H1 (cell line): ENCODE data around the gene TTBK1. TPM values are rescaled to one million over a fixed set of nuclear protein-coding genes. Genes with fewer than 3 reads are reported as not detected.

ENCODE experiments used
- CTCF ChIA-PET: fragments of 300-600 bp; sonication (Branson Sonifier 250); formaldehyde crosslinking; loops from one replicate; lab custom pipeline; 2021; ENCODE audit not compliant: partially characterized antibody; lab: Charles Lee
- POLR2A ChIA-PET: fragments of 300-600 bp; sonication (Branson Sonifier 250); formaldehyde crosslinking; loops from one replicate; lab custom pipeline; 2021; ENCODE audit warnings: inconsistent platforms; ENCODE audit not compliant: partially characterized antibody; lab: Charles Lee
- DNase-seq, 2 experiments: peaks; one replicate each; pipeline versions ENCODE4 v3.0.0 to v3.0.0-alpha.2; 2010 to 2022; ENCODE audit warnings: low spot score in 2 of 2, low read depth in 1 of 2, mixed read lengths in 1 of 2
- FAIRE-seq: peaks from 2 replicates; lab custom pipeline; 2011; peaks lifted over from hg19 to GRCh38; lab: Jason Lieb, UNC
- H2AFZ ChIP-seq: 2 replicates; pipeline ENCODE4 v1.8.1; 2012; ENCODE audit warnings: low read length, inconsistent platforms
- H2AK5ac ChIP-seq: 2 replicates; pipeline ENCODE4 v1.6.1; 2013; ENCODE audit warnings: low read depth, low read length
- H2BK120ac ChIP-seq: replicated peaks from 2 replicates; pipeline ENCODE3; 2013; ENCODE audit warnings: low read depth, low read length, inconsistent platforms
- H2BK12ac ChIP-seq: 2 replicates; pipeline ENCODE4 v1.6.1; 2013; ENCODE audit warnings: low read depth, low read length
- H2BK15ac ChIP-seq: 2 replicates; pipeline ENCODE4 v1.6.1; 2013; ENCODE audit warnings: low read length
- H2BK20ac ChIP-seq: 2 replicates; pipeline ENCODE4 v1.6.1; 2013; ENCODE audit warnings: low read length
- H2BK5ac ChIP-seq: 2 replicates; pipeline ENCODE4 v1.6.1; 2013; ENCODE audit warnings: low read depth, low read length
- H3K14ac ChIP-seq: 2 replicates; pipeline ENCODE4 v1.6.1; 2013; ENCODE audit warnings: inconsistent platforms; ENCODE audit not compliant: insufficient read length
- H3K18ac ChIP-seq: 2 replicates; pipeline ENCODE4 v1.6.1; 2013; ENCODE audit warnings: low read length; ENCODE audit errors: extremely low read depth
- H3K23ac ChIP-seq: 2 replicates; pipeline ENCODE4 v1.6.1; 2013; ENCODE audit warnings: inconsistent platforms; ENCODE audit not compliant: insufficient read length
- H3K23me2 ChIP-seq: 2 replicates; pipeline ENCODE4 v1.6.1; 2013; ENCODE audit warnings: low read depth, low read length
- H3K27ac ChIP-seq: 2 replicates; pipeline ENCODE4 v1.6.1; 2011; ENCODE audit warnings: low read depth, low read length, inconsistent platforms
- H3K27me3 ChIP-seq, 4 experiments: replicated peaks in 1 of 4; 1 replicate in 1 of 4; 2 replicates in 3 of 4; pipeline versions ENCODE4 v1.6.1 to v1.8.1; 2011 to 2013; ENCODE audit warnings: low read length in 3 of 4, mild to moderate bottlenecking in 3 of 4, inconsistent platforms in 2 of 4, mixed read lengths in 2 of 4, moderate library complexity in 1 of 4; ENCODE audit not compliant: control insufficient read depth in 3 of 4, insufficient read depth in 3 of 4; ENCODE audit errors: extremely low read depth in 1 of 4
- H3K36me3 ChIP-seq, 4 experiments: 2 replicates each; pipeline versions ENCODE4 v1.6.1 to v1.8.1; 2011 to 2013; ENCODE audit warnings: mild to moderate bottlenecking in 4 of 4, low read length in 3 of 4, moderate library complexity in 2 of 4, control low read depth in 1 of 4, inconsistent platforms in 1 of 4; ENCODE audit not compliant: insufficient read depth in 4 of 4, control insufficient read depth in 2 of 4
- H3K4ac ChIP-seq: replicated peaks from 2 replicates; pipeline ENCODE3; 2013; ENCODE audit warnings: low read length, low read depth, mixed read lengths, inconsistent platforms; ENCODE audit not compliant: insufficient read length
- H3K4me1 ChIP-seq, 4 experiments: replicated peaks in 1 of 4; 1 replicate in 1 of 4; 2 replicates in 3 of 4; pipeline versions ENCODE4 v1.6.1 to v1.8.1; 2011 to 2013; ENCODE audit warnings: low read length in 3 of 4, inconsistent platforms in 2 of 4, mixed read lengths in 1 of 4; ENCODE audit not compliant: insufficient read depth in 4 of 4, control insufficient read depth in 3 of 4
- H3K4me2 ChIP-seq, 2 experiments: 2 replicates each; pipeline versions ENCODE4 v1.6.1 to v1.8.1; 2011 to 2013; ENCODE audit warnings: low read depth in 2 of 2, low read length in 2 of 2, control low read depth in 1 of 2, inconsistent platforms in 1 of 2, mild to moderate bottlenecking in 1 of 2; ENCODE audit not compliant: insufficient read depth in 1 of 2
- H3K4me3 ChIP-seq, 4 experiments: fragments of 200-600, 300-600 bp in 1 of 4; sonication (generic), shearing (Covaris generic), sonication (Bioruptor Twin) in 1 of 4; 2 replicates each; pipeline versions ENCODE4 v1.5.1 to v1.8.1; 2011 to 2016; ENCODE audit warnings: low read length in 4 of 4, low read depth in 3 of 4, control low read depth in 2 of 4, inconsistent platforms in 2 of 4, mild to moderate bottlenecking in 2 of 4, mixed read lengths in 1 of 4, moderate library complexity in 1 of 4; ENCODE audit not compliant: insufficient read depth in 2 of 4; ENCODE audit errors: extremely low read depth in 1 of 4
- H3K56ac ChIP-seq: replicated peaks from 2 replicates; pipeline ENCODE3; 2013; ENCODE audit warnings: low read depth, mild to moderate bottlenecking, mixed read lengths, low read length, inconsistent platforms; ENCODE audit not compliant: insufficient read length
- H3K79me1 ChIP-seq: 2 replicates; pipeline ENCODE4 v1.6.1; 2013; ENCODE audit warnings: low read depth, low read length, control low read depth
- H3K79me2 ChIP-seq, 2 experiments: 2 replicates each; pipeline versions ENCODE4 v1.6.1 to v1.8.1; 2012 to 2013; ENCODE audit warnings: low read length in 2 of 2, mild to moderate bottlenecking in 2 of 2, inconsistent platforms in 1 of 2; ENCODE audit not compliant: insufficient read depth in 2 of 2, control insufficient read depth in 1 of 2
- H3K9ac ChIP-seq, 4 experiments: replicated peaks in 1 of 4; 1 replicate in 1 of 4; 2 replicates in 3 of 4; pipeline versions ENCODE4 v1.6.1 to v1.8.1; 2011 to 2013; ENCODE audit warnings: low read depth in 3 of 4, low read length in 3 of 4, control low read depth in 2 of 4, mild to moderate bottlenecking in 2 of 4, moderate library complexity in 2 of 4, inconsistent platforms in 1 of 4; ENCODE audit errors: extremely low read depth in 1 of 4
- H3K9me3 ChIP-seq, 2 experiments: 2 replicates each; pipeline versions ENCODE4 v1.6.1 to v1.8.1; 2012 to 2013; ENCODE audit warnings: mild to moderate bottlenecking in 2 of 2, moderate library complexity in 2 of 2, control low read depth in 1 of 2, inconsistent platforms in 1 of 2, low read depth in 1 of 2, low read length in 1 of 2, mixed read lengths in 1 of 2; ENCODE audit not compliant: insufficient read depth in 2 of 2
- H4K20me1 ChIP-seq, 2 experiments: replicated peaks in 1 of 2; 2 replicates each; pipeline versions ENCODE3 to v1.8.1; 2011 to 2013; ENCODE audit warnings: inconsistent platforms in 2 of 2, low read length in 2 of 2, mild to moderate bottlenecking in 1 of 2; ENCODE audit not compliant: insufficient read depth in 2 of 2, control insufficient read depth in 1 of 2
- H4K5ac ChIP-seq: 2 replicates; pipeline ENCODE4 v1.6.1; 2013; ENCODE audit warnings: low read length, low read depth, mixed read lengths, inconsistent platforms; ENCODE audit not compliant: insufficient read length
- H4K8ac ChIP-seq: 2 replicates; pipeline ENCODE4 v1.8.0; 2013; ENCODE audit warnings: mild to moderate bottlenecking, moderate library complexity, low read length, inconsistent platforms; ENCODE audit not compliant: insufficient read depth; ENCODE audit errors: extremely low read depth
- H4K91ac ChIP-seq: replicated peaks from 2 replicates; pipeline ENCODE3; 2013; ENCODE audit warnings: low read length, mixed read lengths, inconsistent platforms; ENCODE audit not compliant: insufficient read length
- CREB1 ChIP-seq: IDR thresholded peaks from 2 replicates; pipeline ENCODE4 v1.6.1; 2012; ENCODE audit warnings: inconsistent platforms
- EP300 ChIP-seq, 2 experiments: IDR thresholded peaks; 1 replicate in 1 of 2; 2 replicates in 1 of 2; pipeline ENCODE4 v1.6.1; 2011 to 2012; ENCODE audit warnings: low read depth in 2 of 2, low read length in 2 of 2, mild to moderate bottlenecking in 2 of 2, borderline replicate concordance in 1 of 2, inconsistent platforms in 1 of 2, moderate library complexity in 1 of 2
- GABPA ChIP-seq: IDR thresholded peaks from 2 replicates; pipeline ENCODE4 v1.6.1; 2011; ENCODE audit warnings: mild to moderate bottlenecking, low read length, moderate library complexity, borderline replicate concordance; ENCODE audit not compliant: insufficient read depth
- HDAC2 ChIP-seq, 2 experiments: fragments of 300-600 bp in 1 of 2; sonication (generic) in 1 of 2; IDR thresholded peaks; 2 replicates each; pipeline ENCODE4 v1.6.1; 2011 to 2012; ENCODE audit warnings: low read depth in 2 of 2, low read length in 2 of 2, mild to moderate bottlenecking in 2 of 2, moderate library complexity in 2 of 2, borderline replicate concordance in 1 of 2, inconsistent platforms in 1 of 2
- JUN ChIP-seq: IDR thresholded peaks from 2 replicates; pipeline ENCODE4 v1.6.1; 2011; ENCODE audit warnings: low read depth, mild to moderate bottlenecking, improper control_type of control experiment, low read length
- NANOG ChIP-seq: IDR thresholded peaks from 2 replicates; pipeline ENCODE4 v1.6.1; 2011; ENCODE audit warnings: low read length, low read depth, mild to moderate bottlenecking, inconsistent platforms; ENCODE audit not compliant: insufficient read depth, poor library complexity, severe bottlenecking
- PHF8 ChIP-seq: fragments of 200-600 bp; sonication (generic); conservative IDR thresholded peaks from 2 replicates; pipeline ENCODE4 v1.7.1; 2012; ENCODE audit warnings: low read depth, mild to moderate bottlenecking, inconsistent platforms, low read length, moderate library complexity
- POLR2AphosphoS5 ChIP-seq: IDR thresholded peaks from 2 replicates; pipeline ENCODE4 v1.6.1; 2011; ENCODE audit warnings: low read depth, low read length
- SIN3A ChIP-seq, 2 experiments: IDR thresholded peaks in 1 of 2; conservative IDR thresholded peaks in 1 of 2; 2 replicates each; pipeline ENCODE4 v1.6.1; 2011 to 2012; ENCODE audit warnings: low read length in 2 of 2, improper control_type of control experiment in 1 of 2, low read depth in 1 of 2, mild to moderate bottlenecking in 1 of 2
- SIX5 ChIP-seq: IDR thresholded peaks from 2 replicates; pipeline ENCODE4 v1.6.1; 2011; ENCODE audit warnings: mild to moderate bottlenecking, low read depth, low read length
- SP4 ChIP-seq: IDR thresholded peaks from 2 replicates; pipeline ENCODE4 v1.6.1; 2012; ENCODE audit warnings: low read length, inconsistent platforms
- SUZ12 ChIP-seq: fragments of 200-600 bp; sonication (generic); IDR thresholded peaks from 2 replicates; pipeline ENCODE4 v1.6.1; 2012; ENCODE audit warnings: mild to moderate bottlenecking, inconsistent platforms, low read length, moderate library complexity, mixed read lengths
- TAF1 ChIP-seq: IDR thresholded peaks from 2 replicates; pipeline ENCODE4 v1.6.1; 2011; ENCODE audit warnings: mild to moderate bottlenecking, low read depth, low read length
- TAF7 ChIP-seq: optimal IDR thresholded peaks from 2 replicates; pipeline ENCODE3; 2011; ENCODE audit warnings: low read depth, mild to moderate bottlenecking, inconsistent platforms, low read length, moderate library complexity, borderline replicate concordance
- WGBS, 2 experiments: shearing (Covaris generic) in 1 of 2; methylation state at CpG; one replicate each; pipeline versions ENCODE4 v1.1.6 to v1.1.7; 2013 to 2015; ENCODE audit warnings: low lambda C conversion rate in 2 of 2, mixed read lengths in 2 of 2, inconsistent platforms in 1 of 2, low coverage in 1 of 2, missing lambda C conversion rate in 1 of 2; ENCODE audit not compliant: insufficient replicate concordance in 2 of 2, insufficient coverage in 1 of 2, insufficient read length in 1 of 2; ENCODE audit errors: extremely low coverage in 1 of 2, missing lambda C conversion rate in 1 of 2; 5-methylcytosine and 5-hydroxymethylcytosine counted together
- polyA plus RNA-seq, 7 experiments: library from polyadenylated mRNA; depleted of rRNA in 3 of 7; stranded (reverse) in 5 of 7; unstranded in 2 of 7; fragments of >200 nt in 5 of 7; fragments of 200-250 nt in 2 of 7; gene quantifications; 1 replicate in 5 of 7; 2 replicates in 1 of 7; 4 replicates in 1 of 7; pipeline versions ENCODE4 v1.2.1 to v1.2.3, GENCODE V29; 2011 to 2013; ENCODE audit warnings: missing spikeins in 2 of 7, mixed read lengths in 2 of 7
- total RNA-seq: library from RNA; stranded (reverse); fragmentation: NEBNext Ultra II Directional; extraction: Animal tissue kit (Norgen Biotek cat#: 25700); gene quantifications from 2 replicates; pipeline ENCODE4 v1.2.1, GENCODE V29; 2021

Gene TTBK1
- total and polyA plus RNA-seq, 2 of the 8 experiments (the other 6 are each of a cell fraction or from before 2014, with no cell fraction given): 0.53 to 1.6 TPM

GRCh38 chr6:43261198-43261597 lies 17.9 kb downstream of the TTBK1 start:
- H4K91ac ChIP-seq: no peak overlapping the region
- no peak overlapping the region for H3K4ac ChIP-seq
- no peaks in the 10 kb centered on the region for H3K36me3 ChIP-seq
- no peak overlapping the region for H3K4me3 ChIP-seq
- H2BK120ac ChIP-seq: no peak overlapping the region
- H3K79me2 ChIP-seq: no peaks in the 10 kb centered on the region
- H2AK5ac ChIP-seq: no peak overlapping the region
- no peak overlapping the region for H2AFZ ChIP-seq
- H4K5ac ChIP-seq: no peak overlapping the region
- H3K23me2 ChIP-seq: no peaks in the 10 kb centered on the region
- no peak overlapping the region for H4K8ac ChIP-seq
- no peak overlapping the region for H3K27ac ChIP-seq
- H3K56ac ChIP-seq: no peak overlapping the region
- no peak overlapping the region for H3K4me2 ChIP-seq
- H3K23ac ChIP-seq: no peak overlapping the region
- H3K27me3 ChIP-seq: no peaks in the 10 kb centered on the region
- CTCF ChIA-PET: interaction anchor here (1.6 to 9.4 kb wide), 7 partner anchors 8 to 245 kb away, joined by 4 to 78 read pairs (median 24); partner anchors contain the start of gene CRIP3
- no peak overlapping the region for H2BK20ac ChIP-seq
- H3K9me3 ChIP-seq: no peaks in the 10 kb centered on the region
- DNase-seq (no peak), FAIRE-seq (no peak)
- no peak overlapping the region for H3K9ac ChIP-seq
- H2BK15ac ChIP-seq: no peak overlapping the region
- POLR2A ChIA-PET: no interaction called here
- H3K79me1 ChIP-seq: no peaks in the 10 kb centered on the region
- H2BK5ac ChIP-seq: no peak overlapping the region
- peaks cover 0 to 2% of the 10 kb centered on the region in 2 experiments for H4K20me1 ChIP-seq
- no peak overlapping the region for H3K18ac ChIP-seq
- H3K4me1 ChIP-seq: no peaks in the 10 kb centered on the region
- 84% methylated on average over 5 of the region's 5 CpGs; no CpG with 5 or more reads in 1 of the 2 experiments for WGBS, 2 experiments
- no peak overlapping the region for H3K14ac ChIP-seq
- H2BK12ac ChIP-seq: no peak overlapping the region
- TF ChIP-seq SIN3A (conservative IDR thresholded peaks at IDR 0.05 in 1 of 2, IDR thresholded peaks at IDR 0.05 in 1 of 2; ENCODE audit: low read depth in 1 of 2, low read length in 2 of 2): no peak
- TF ChIP-seq CREB1: no peak
- no peak for TF ChIP-seq JUN
- no peak for TF ChIP-seq TAF7
- no peak for TF ChIP-seq TAF1
- TF ChIP-seq GABPA: no peak
- no peak for TF ChIP-seq PHF8
- TF ChIP-seq SUZ12: no peak
- no peak for TF ChIP-seq POLR2AphosphoS5
- no peak for TF ChIP-seq SP4
- no peak for TF ChIP-seq HDAC2 (IDR thresholded peaks at IDR 0.05; ENCODE audit: borderline replicate concordance in 1 of 2, low read depth in 2 of 2, low read length in 2 of 2)
- no peak for TF ChIP-seq EP300 (IDR thresholded peaks at IDR 0.05; ENCODE audit: borderline replicate concordance in 1 of 2, low read depth in 2 of 2, low read length in 2 of 2)
- no peak for TF ChIP-seq SIX5
- no peak for TF ChIP-seq NANOG
